Activated CD8-positive, alpha-beta memory T cell treated with anti-CD3 and anti-CD28 coated beads, Interleukin-2, amount 10 ng/mL, durations not matched to agents 7 days and 5 days (primary cell): ENCODE data around the gene DMAC2. TPM values are rescaled to one million over a fixed set of nuclear protein-coding genes. Genes with fewer than 3 reads are reported as not detected.

Source experiments
- ATAC-seq: fragments of 150-1000 bp; cut with Tn5 transposase; one replicate; pipeline ENCODE4 v1.10.0; 2021; ENCODE audit warnings: moderate library complexity
- CTCF ChIA-PET: fragments of 350-600 bp; sonication (Branson Sonifier 250); formaldehyde crosslinking; loops from one replicate; lab custom pipeline; 2021; ENCODE audit warnings: antibody characterized with exemption; lab: Charles Lee
- DNase-seq: peaks from one replicate; pipeline ENCODE4 v3.0.0-alpha.2; 2020
- H3K27ac Mint-ChIP-seq: one replicate; pipeline ENCODE4 v1.8.0; 2021; ENCODE audit warnings: mild to moderate bottlenecking, mixed read lengths
- H3K27me3 Mint-ChIP-seq: one replicate; pipeline ENCODE4 v1.8.0; 2021; ENCODE audit warnings: mixed read lengths
- H3K36me3 Mint-ChIP-seq: one replicate; pipeline ENCODE4 v1.8.0; 2021; ENCODE audit warnings: mild to moderate bottlenecking, mixed read lengths
- H3K4me1 Mint-ChIP-seq: one replicate; pipeline ENCODE4 v1.8.0; 2021; ENCODE audit warnings: mixed read lengths
- H3K4me3 Mint-ChIP-seq: one replicate; pipeline ENCODE4 v1.8.0; 2021; ENCODE audit warnings: mild to moderate bottlenecking, moderate library complexity, mixed read lengths
- H3K9me3 Mint-ChIP-seq: one replicate; pipeline ENCODE4 v1.8.0; 2022; ENCODE audit warnings: low read depth, mixed read lengths
- total RNA-seq, 2 experiments: library from RNA; stranded (reverse); gene quantifications; one replicate each; pipeline ENCODE4 v1.2.3, GENCODE V29; 2021

DMAC2 gene
- total RNA-seq, 2 experiments from 2014 or later = 43.2 to 56.5 TPM

- Mint-ChIP-seq H3K4me3 (peak overlapping the region; percentile 55), H3K27ac (peak overlapping the region; percentile 89), H3K36me3 (peaks cover 8% of the 10 kb centered on the region), H3K9me3 (no peaks in the 10 kb centered on the region), H3K27me3 (peaks cover 13% of the 10 kb centered on the region), H3K4me1 (peaks cover 40% of the 10 kb centered on the region)
- CTCF ChIA-PET = interaction anchor here (0.6 to 3.3 kb wide), 18 partner anchors 8 to 174 kb away, joined by 3 to 28 read pairs (median 6); partner anchors contain the start of gene DMAC2
- ATAC-seq (no peak), DNase-seq (no peak)
Measured at GRCh38 chr19:41456342-41456918, 16.7 kb upstream of the DMAC2 start.

- CTCF ChIA-PET = interaction anchor here (1.0 to 3.3 kb wide), 11 partner anchors 8 to 142 kb away, joined by 3 to 28 read pairs (median 14); partner anchors contain the start of gene DMAC2
- peaks cover 9% of the 10 kb centered on the region for H3K27me3 Mint-ChIP-seq
- no peak overlapping the region for H3K4me3 Mint-ChIP-seq
- H3K9me3 Mint-ChIP-seq = no peaks in the 10 kb centered on the region
- peaks cover 8% of the 10 kb centered on the region for H3K36me3 Mint-ChIP-seq
- peaks cover 40% of the 10 kb centered on the region for H3K4me1 Mint-ChIP-seq
- ATAC-seq (no peak), DNase-seq (no peak)
- no peak overlapping the region for H3K27ac Mint-ChIP-seq
Measured at GRCh38 chr19:41455936-41456335, 16.2 kb upstream of the DMAC2 start.

DNA sequence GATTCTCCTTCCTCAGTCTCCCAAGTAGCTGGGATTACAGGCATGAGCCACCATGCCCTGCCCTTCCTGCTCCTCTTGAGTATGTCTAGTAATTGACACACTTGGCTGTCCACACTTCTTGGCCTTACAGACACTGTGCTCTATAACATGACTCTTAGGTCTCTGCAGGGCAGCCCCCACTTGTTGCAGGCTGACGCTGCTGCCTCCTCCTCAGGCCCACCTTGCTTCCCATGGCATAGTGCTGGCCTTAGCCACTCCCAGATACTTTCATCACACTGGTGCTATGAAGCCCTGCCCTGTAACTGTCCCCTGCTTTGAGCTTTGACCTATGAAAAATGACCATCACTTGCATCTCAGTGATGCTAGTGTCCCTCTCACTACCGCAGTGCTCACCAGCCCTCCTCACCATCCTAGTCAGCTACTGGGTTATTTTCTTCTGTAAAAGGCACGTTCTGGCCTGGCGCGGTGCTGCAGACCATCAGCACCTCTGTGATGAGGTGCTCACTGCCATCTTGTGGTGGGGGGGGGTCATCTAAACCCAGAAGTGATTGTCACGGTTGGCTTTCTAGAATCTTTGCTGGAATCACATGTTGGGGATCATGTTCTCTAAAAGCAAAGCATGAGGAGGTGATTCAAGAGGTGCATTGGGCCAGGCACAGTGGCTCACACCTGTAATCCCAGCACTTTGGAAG, 13.0 kb upstream of the DMAC2 start:
- CTCF ChIA-PET = interaction anchor here (1.6 to 9.6 kb wide), 3 partner anchors 13 to 117 kb away, joined by 4 to 190 read pairs (median 132); partner anchors contain the start of gene DMAC2
- no peak overlapping the region for H3K27ac Mint-ChIP-seq
- H3K27me3 Mint-ChIP-seq = peaks cover 2% of the 10 kb centered on the region
- peaks cover 8% of the 10 kb centered on the region for H3K36me3 Mint-ChIP-seq
- H3K9me3 Mint-ChIP-seq = no peaks in the 10 kb centered on the region
- DNase-seq (no peak), ATAC-seq (no peak)
- no peak overlapping the region for H3K4me3 Mint-ChIP-seq
- H3K4me1 Mint-ChIP-seq = peaks cover 44% of the 10 kb centered on the region

DNA sequence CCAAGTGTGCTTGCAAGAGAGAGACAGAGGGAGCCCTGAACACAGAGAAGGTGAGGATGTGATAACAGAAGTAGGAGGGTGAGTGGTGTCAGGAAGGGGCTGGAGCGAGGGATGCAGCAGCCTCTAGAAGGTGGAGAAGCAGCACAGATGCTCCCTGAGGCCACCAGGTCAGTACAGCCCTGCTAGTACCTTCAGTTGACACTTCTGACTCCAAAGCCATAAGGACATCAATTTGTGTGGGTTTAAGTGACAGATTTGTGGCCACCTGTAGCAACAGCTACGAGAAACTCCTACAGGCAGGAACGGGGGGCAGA, 10.1 kb upstream of the DMAC2 start:
- no peak for ATAC-seq
- no peaks in the 10 kb centered on the region for H3K9me3 Mint-ChIP-seq

DNA sequence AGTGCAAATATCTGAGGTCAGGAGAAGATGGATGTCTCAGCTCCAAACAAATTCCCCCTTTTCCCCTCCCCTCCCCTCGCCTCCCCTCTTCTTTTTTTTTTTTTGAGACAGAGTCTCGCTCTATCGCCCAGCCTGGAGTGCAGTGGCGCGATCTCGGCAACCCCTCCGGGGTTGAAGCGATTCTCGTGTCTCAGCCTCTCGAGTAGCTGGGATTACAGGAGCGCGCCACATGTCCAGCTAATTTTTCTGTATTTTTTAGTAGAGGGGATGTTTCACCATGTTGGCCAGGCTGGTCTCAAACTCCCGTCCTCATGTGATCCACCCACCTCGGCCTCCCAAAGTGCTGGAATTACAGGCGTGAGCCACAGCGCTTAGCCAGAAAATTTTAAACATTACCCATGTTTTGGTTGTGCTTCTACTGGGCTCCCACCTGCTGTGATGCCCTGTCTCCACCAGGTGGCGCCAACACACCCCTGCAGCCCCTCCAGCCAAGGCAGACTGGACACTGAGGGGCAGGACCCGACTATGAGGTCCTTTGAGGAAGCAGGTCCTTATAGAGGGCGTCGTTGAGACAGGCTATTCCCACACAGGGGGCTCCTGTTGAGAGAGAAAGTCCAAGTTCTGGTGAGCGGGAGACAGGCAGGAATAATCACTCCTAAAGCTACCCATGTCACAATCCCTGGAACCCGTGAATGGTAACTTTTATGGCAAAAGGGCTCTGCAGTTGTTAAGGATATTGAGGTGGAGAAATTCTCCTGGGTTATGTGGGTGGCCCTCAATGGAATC, 9.6 kb upstream of the DMAC2 start:
- peaks cover 18% of the 10 kb centered on the region for H3K4me1 Mint-ChIP-seq
- H3K4me3 Mint-ChIP-seq = peak overlapping the region; percentile 63
- no peak overlapping the region for H3K27ac Mint-ChIP-seq
- no peaks in the 10 kb centered on the region for H3K36me3 Mint-ChIP-seq
- H3K9me3 Mint-ChIP-seq = no peaks in the 10 kb centered on the region
- peaks cover 11% of the 10 kb centered on the region for H3K27me3 Mint-ChIP-seq
- DNase-seq (peak; percentile 83), ATAC-seq (peak; percentile 93)
- CTCF ChIA-PET = interaction anchor here (0.6 to 9.6 kb wide), 30 partner anchors 8 to 191 kb away, joined by 3 to 190 read pairs (median 4); partner anchors contain the start of genes B3GNT8, CEACAM21 and DMAC2

More for the DNA sequence above, 10.1 kb upstream of the DMAC2 start:
- Mint-ChIP-seq H3K27ac (no peak overlapping the region), H3K36me3 (no peaks in the 10 kb centered on the region), H3K4me1 (peaks cover 21% of the 10 kb centered on the region), H3K4me3 (peak overlapping the region; percentile 63), H3K27me3 (peaks cover 11% of the 10 kb centered on the region)
- CTCF ChIA-PET = interaction anchor here (0.6 to 9.6 kb wide), 20 partner anchors 8 to 152 kb away, joined by 3 to 190 read pairs (median 8); partner anchors contain the start of genes B3GNT8 and DMAC2
- no peak for DNase-seq

DNA sequence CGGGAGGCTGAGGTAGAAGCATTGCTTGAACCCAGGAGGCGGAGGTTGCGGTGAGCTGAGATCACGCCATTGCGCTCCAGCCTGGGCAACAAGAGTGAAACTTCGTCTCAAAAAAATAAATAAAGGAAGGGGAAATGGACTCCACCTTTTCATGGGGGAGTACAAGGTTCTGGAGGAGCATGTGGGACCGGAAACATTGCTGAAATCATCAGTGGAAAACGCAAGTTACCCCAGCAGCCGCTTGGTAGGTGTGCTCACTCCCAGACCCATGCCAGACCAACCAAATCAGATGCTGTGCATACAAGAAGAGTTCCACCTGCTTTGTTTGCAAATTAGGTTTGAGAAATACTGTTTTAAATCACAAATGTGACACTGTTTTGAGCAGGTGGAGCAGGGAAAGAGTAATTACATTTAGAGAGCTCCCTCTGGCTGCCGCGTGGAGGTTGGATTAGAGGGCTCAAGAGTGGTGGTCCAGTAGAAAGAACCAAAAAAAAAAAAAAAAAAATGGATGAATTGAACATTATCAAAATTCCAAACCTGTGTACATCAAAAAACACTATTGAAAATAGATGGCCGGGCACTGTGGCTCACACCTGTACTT, 8.1 kb upstream of the DMAC2 start:
- Mint-ChIP-seq H3K27me3 (peaks cover 11% of the 10 kb centered on the region), H3K4me3 (no peak overlapping the region), H3K27ac (no peak overlapping the region), H3K9me3 (no peaks in the 10 kb centered on the region), H3K36me3 (no peaks in the 10 kb centered on the region), H3K4me1 (peaks cover 10% of the 10 kb centered on the region)
- CTCF ChIA-PET = interaction anchor here (0.7 to 9.6 kb wide), 12 partner anchors 10 to 152 kb away, joined by 3 to 190 read pairs (median 19); partner anchors contain the start of genes CEACAM21 and DMAC2
- ATAC-seq (no peak), DNase-seq (no peak)

DNA sequence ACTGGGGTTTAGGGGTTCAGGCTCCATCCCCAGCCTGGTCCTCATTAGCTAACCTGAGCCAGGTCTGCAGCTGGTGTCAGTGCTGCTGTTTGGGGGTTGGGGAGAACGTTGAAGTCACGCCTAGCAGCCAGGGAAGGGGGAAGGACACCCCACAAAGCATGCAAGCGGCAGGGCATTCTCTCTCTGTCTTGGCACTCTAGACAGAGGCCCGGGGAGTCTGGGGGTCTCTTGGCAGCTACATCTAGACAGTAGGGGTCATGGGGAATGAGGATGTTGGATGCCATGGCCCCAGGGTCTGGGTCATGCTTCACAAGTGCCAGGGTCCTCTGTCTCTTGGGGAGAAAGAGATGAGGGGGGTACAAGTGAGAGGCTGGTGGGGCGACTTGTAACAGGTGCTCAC, 5.9 kb upstream of the DMAC2 start:
- Mint-ChIP-seq H3K4me3 (no peak overlapping the region), H3K36me3 (no peaks in the 10 kb centered on the region), H3K4me1 (peaks cover 13% of the 10 kb centered on the region), H3K27me3 (peaks cover 11% of the 10 kb centered on the region), H3K27ac (no peak overlapping the region), H3K9me3 (no peaks in the 10 kb centered on the region)
- no peak for DNase-seq
- ATAC-seq = no peak
- CTCF ChIA-PET = interaction anchor here (0.6 to 9.6 kb wide), 3 partner anchors 93 to 148 kb away, joined by 3 to 132 read pairs (median 3); no protein-coding TSS in a partner anchor

- Mint-ChIP-seq H3K27ac (no peak overlapping the region), H3K4me3 (no peak overlapping the region), H3K36me3 (no peaks in the 10 kb centered on the region), H3K4me1 (peaks cover 7% of the 10 kb centered on the region), H3K9me3 (no peaks in the 10 kb centered on the region), H3K27me3 (peaks cover 11% of the 10 kb centered on the region)
- no peak for DNase-seq
- no peak for ATAC-seq
- CTCF ChIA-PET = interaction anchor here (2.1 kb wide), 1 partner anchor 126 kb away, joined by 5 read pairs; no protein-coding TSS in a partner anchor
Measured at GRCh38 chr19:41443813-41444455, 4.2 kb upstream of the DMAC2 start.

DNA sequence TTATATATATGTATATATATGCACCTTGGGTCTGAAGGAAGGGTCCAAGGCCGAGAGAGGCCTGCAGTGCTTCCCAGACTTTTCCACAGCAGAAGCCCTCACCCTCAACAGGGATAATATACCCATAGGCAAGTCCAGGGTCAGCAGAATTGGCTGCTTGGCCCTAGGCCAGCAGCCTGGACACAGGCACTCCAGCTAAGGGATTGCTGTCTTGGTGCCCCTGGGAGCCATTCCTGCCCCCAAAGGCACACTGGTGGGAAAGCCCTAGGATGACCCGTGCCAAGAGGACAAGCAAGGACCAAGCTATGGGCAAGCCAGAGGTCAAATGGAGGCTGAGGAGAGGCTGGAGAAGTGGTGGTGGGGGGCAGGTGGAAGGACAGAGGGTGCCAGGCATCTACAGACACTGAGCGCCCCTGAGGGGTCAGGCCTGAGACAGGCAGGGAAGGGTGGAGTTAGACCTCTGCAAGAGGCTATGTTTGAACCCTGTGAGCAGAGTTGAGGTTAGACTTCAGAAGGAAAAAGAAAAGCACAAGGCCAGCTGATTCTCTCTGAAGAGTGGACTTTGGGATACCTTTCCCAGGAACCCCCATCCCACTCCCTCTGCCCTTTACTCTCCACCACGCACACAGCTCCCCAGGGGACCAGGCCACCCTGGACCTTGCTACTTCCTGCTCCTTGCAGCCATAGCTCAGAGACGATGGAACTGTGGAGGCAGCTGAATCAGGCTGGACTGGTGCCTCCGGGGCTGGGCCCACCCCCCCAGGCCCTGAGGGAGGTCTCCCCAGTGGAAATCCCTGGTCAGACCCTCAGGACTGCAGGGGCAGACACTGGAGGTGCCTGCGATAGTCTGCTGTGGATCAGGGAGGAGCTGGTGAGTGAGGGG, 3.0 kb upstream of the DMAC2 start, which contains the start of gene ERICH4:
Gene ERICH4 (plus strand): TSS at position 684 of the 883 bp plus-strand sequence. CDS start 14 bp downstream, at position 698.
- peaks cover 5% of the 10 kb centered on the region for H3K36me3 Mint-ChIP-seq
- no peak for ATAC-seq
- no peak within 1 kb of the TSS for H3K27ac Mint-ChIP-seq
- no peak within 1 kb of the TSS for H3K4me3 Mint-ChIP-seq
- H3K27me3 Mint-ChIP-seq = peaks cover 8% of the 10 kb centered on the region
- no peaks in the 10 kb centered on the region for H3K9me3 Mint-ChIP-seq
- peaks cover 16% of the 10 kb centered on the region for H3K4me1 Mint-ChIP-seq
- CTCF ChIA-PET = interaction anchor here (0.9 to 2.1 kb wide), 5 partner anchors 96 to 154 kb away, joined by 3 to 6 read pairs (median 5); no protein-coding TSS in a partner anchor
- no peak for DNase-seq

- peaks cover 7% of the 10 kb centered on the region for H3K36me3 Mint-ChIP-seq
- H3K27me3 Mint-ChIP-seq = peaks cover 2% of the 10 kb centered on the region
- H3K4me1 Mint-ChIP-seq = peaks cover 19% of the 10 kb centered on the region
- H3K4me3 Mint-ChIP-seq = no peak overlapping the region
- H3K27ac Mint-ChIP-seq = no peak overlapping the region
- CTCF ChIA-PET = interaction anchor here (2.1 to 7.0 kb wide), 3 partner anchors 8 to 77 kb away, joined by 5 to 63 read pairs (median 11); partner anchors contain the start of gene B9D2
- DNase-seq (no peak), ATAC-seq (no peak)
- no peaks in the 10 kb centered on the region for H3K9me3 Mint-ChIP-seq
Measured at GRCh38 chr19:41441321-41441945, 1.7 kb upstream of the DMAC2 start.

DNA sequence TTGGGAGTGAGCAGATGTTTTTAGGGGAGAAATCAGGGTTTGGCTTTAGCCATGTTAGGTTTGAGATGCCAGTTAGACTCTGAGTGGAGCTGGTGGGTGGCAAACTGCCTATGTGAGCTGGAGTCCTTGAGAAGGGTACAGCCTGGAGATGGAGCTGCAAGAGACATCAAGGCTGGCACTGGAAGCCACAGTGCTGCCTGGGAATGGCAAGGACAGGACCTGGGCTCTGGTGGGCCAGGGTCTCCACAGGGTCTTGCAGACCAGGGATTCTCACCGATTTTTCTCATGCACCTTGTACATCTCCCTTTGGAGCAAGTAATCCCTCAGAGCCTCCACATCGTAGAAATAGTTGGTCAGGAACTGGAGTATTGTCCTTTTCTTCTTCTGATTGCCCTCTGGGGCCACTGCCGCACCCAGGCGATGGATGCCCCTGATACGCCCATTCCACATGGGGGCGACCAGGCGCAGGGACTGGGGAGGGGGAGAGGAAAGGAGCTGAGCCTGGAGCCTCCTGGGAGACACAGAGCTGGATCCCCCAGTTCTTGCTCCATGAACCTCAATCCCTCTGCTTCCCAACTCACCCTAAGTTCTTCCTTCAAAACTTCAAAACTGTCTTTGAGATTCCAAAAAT, 1.7 kb downstream of the DMAC2 start:
- DNase-seq (no peak), ATAC-seq (no peak)
- H3K4me3 Mint-ChIP-seq = peak overlapping the region; percentile 25
- peaks cover 19% of the 10 kb centered on the region for H3K4me1 Mint-ChIP-seq
- H3K27me3 Mint-ChIP-seq = no peaks in the 10 kb centered on the region
- peak overlapping the region; percentile 13 for H3K27ac Mint-ChIP-seq
- peaks cover 7% of the 10 kb centered on the region for H3K36me3 Mint-ChIP-seq
- no peaks in the 10 kb centered on the region for H3K9me3 Mint-ChIP-seq
- CTCF ChIA-PET = interaction anchor here (0.7 to 7.0 kb wide), 4 partner anchors 12 to 136 kb away, joined by 3 to 63 read pairs (median 4); no protein-coding TSS in a partner anchor
